Measurements from ENCODE around the gene GBF1. TPM values are rescaled to one million over a fixed set of nuclear protein-coding genes. Genes with fewer than 3 reads are reported as not detected.

Gene GBF1
- total RNA-seq, 1 donor from 2014 or later, result 71.6 TPM

DNA sequence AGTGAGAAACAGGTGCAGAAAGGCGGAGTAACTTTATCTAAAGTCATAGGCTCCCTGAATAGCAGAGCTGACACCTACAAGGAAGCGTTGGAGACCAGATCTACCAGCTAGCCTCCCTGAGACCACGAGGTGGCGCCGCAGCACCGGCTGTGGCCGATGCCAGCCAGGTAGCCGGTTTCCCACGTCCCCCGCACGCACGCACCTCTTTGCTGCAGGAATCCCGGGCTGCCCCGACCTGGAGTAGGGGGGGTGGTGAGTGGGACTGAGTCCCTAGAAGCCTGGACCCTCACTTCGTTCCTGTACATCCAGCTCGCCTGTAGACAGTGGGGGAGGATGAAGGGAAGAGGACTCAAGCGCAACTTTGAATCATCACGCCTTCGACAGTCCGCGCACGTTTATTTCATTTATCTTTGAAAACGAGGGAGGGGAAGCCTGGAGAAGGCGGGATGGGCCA is 15.5 kb upstream of the GBF1 start:
- H3K27me3 Mint-ChIP-seq (ENCODE audit: unreplicated experiment), result peaks cover 23% of the 10 kb centered on the region

DNA sequence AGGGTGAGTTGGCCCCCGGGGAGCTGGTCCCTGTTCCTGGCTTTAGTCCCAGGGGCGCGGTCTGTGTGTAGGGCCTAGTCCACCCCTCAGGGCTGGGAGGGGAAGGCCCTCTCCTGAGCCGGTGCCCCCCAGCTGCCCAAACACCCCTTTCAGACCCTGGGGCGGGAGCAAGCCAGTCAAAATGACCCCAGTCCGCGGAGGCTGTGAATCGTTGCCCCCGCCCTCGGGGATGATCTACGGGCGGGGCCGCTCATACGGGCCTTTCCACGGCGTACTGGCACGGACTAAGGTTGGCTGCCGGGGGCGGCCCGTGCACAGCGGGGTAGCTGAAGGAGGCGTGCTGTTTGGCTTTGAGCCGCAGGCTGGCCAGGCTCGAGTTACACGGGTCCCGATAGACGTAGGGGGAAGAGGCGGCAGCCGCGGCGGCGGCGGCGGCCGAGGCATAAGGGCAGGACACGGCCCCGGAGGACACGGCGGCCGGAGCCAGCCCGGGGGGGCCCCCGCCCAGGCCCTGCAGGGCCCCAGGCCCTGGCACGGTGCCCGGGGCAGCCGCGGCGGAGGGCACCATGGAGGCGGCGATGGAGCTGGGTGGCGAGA is 15.0 kb upstream of the GBF1 start:
- Mint-ChIP-seq H3K36me3 (ENCODE audit: unreplicated experiment) (peaks cover 1% of the 10 kb centered on the region), H3K4me3 (ENCODE audit: unreplicated experiment) (peak overlapping the region; percentile 74), H3K4me1 (ENCODE audit: low read depth, unreplicated experiment) (peaks cover 5% of the 10 kb centered on the region), H3K27me3 (ENCODE audit: unreplicated experiment) (peaks cover 23% of the 10 kb centered on the region), H3K9me3 (ENCODE audit: unreplicated experiment) (peaks cover 3% of the 10 kb centered on the region), H3K27ac (ENCODE audit: unreplicated experiment) (no peak overlapping the region)
- peak; percentile 71 for DNase-seq
- TF ChIP-seq, protein P1, sequence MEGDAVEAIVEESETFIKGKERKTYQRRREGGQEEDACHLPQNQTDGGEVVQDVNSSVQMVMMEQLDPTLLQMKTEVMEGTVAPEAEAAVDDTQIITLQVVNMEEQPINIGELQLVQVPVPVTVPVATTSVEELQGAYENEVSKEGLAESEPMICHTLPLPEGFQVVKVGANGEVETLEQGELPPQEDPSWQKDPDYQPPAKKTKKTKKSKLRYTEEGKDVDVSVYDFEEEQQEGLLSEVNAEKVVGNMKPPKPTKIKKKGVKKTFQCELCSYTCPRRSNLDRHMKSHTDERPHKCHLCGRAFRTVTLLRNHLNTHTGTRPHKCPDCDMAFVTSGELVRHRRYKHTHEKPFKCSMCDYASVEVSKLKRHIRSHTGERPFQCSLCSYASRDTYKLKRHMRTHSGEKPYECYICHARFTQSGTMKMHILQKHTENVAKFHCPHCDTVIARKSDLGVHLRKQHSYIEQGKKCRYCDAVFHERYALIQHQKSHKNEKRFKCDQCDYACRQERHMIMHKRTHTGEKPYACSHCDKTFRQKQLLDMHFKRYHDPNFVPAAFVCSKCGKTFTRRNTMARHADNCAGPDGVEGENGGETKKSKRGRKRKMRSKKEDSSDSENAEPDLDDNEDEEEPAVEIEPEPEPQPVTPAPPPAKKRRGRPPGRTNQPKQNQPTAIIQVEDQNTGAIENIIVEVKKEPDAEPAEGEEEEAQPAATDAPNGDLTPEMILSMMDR (IDR thresholded peaks at IDR 0.05; ENCODE audit: partially characterized antibody, unreplicated experiment), result no peak

More for the DNA sequence above, 15.5 kb upstream of the GBF1 start:
- DNase-seq, result peak; percentile 89
- Mint-ChIP-seq H3K4me3 (ENCODE audit: unreplicated experiment) (peak overlapping the region; percentile 74), H3K4me1 (ENCODE audit: low read depth, unreplicated experiment) (peaks cover 5% of the 10 kb centered on the region), H3K9me3 (ENCODE audit: unreplicated experiment) (peaks cover 3% of the 10 kb centered on the region), H3K36me3 (ENCODE audit: unreplicated experiment) (no peaks in the 10 kb centered on the region), H3K27ac (ENCODE audit: unreplicated experiment) (no peak overlapping the region)
- TF ChIP-seq, protein P1 (IDR thresholded peaks at IDR 0.05; ENCODE audit: partially characterized antibody, unreplicated experiment), result peak; percentile 85

DNA sequence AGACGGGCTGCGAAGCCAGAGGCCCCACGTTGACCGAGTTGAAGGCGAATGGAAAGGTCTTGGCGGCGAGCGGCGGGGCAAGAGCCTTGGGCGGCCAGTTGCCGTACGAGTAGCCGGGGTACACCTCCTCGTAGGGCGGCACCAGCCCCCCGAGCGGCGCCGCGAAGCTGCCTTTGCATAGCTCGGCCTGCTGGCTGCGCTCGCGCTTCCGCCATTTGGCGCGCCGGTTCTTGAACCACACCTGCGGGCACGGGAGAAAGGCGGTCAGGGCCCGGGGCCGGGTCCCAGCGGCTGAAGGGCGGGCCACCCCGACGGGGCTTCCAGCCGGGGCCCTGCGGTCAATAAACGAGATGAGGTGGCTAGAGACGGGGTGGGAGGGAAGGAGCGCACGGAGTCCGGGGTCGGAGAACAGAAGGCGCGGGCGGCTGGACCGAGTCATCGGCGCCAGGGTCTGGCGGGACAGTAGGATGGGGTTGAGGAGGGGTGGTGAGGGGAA is 14.4 kb upstream of the GBF1 start:
- TF ChIP-seq, protein P1 (IDR thresholded peaks at IDR 0.05; ENCODE audit: partially characterized antibody, unreplicated experiment), result no peak
- DNase-seq, result peak; percentile 61
- Mint-ChIP-seq H3K36me3 (ENCODE audit: unreplicated experiment) (peaks cover 6% of the 10 kb centered on the region), H3K27ac (ENCODE audit: unreplicated experiment) (no peak overlapping the region), H3K9me3 (ENCODE audit: unreplicated experiment) (peaks cover 3% of the 10 kb centered on the region), H3K27me3 (ENCODE audit: unreplicated experiment) (peaks cover 25% of the 10 kb centered on the region), H3K4me3 (ENCODE audit: unreplicated experiment) (peak overlapping the region; percentile 52), H3K4me1 (ENCODE audit: low read depth, unreplicated experiment) (peaks cover 5% of the 10 kb centered on the region)

DNA sequence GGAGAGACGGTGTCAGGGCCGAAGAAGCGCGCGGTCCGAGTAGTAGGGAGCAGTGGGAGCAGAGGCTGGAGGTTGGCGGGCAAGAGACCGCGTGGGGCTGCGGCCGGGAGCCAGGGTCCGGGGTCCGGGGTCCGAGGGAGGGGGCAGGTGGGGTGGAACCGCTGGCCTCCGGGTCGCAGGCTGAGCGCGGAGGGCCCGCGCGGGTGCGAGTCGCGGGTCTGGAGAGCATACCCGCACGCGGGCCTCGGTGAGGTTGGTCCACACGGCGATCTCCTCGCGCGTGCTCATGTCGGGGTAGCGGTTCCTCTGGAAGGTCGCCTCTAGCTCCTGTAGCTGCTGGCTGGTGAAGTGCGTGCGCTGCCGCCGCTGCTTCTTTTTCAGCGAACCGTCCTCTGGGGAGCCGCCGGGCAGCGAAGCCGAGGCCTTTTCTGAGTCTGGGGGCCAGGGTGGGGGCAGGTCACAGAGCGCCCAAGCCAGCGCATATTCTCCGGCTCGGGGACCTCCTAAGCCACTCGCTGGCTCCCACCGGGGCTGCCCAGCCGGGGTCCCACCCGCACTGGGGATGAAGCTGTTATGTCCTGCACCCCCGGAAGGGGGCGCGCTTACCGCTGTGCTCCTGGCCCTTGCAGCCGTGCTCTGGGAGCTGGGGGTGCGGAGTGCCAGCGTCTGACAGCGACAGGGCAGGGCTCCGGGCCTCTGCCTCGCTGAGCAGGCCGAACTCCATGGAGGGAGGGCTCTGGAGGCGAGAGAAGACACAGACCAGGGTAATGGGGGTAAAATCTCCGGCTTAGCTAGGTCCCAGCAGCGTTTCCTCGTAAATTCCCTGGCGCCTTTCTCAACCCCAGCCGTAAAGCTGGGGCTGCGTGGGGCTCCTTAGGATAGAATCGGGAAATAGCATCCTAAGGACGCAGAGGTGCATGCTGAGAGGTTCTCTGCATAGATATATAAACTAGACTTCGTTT is 13.7 kb upstream of the GBF1 start:
- Mint-ChIP-seq H3K27me3 (ENCODE audit: unreplicated experiment) (peaks cover 24% of the 10 kb centered on the region), H3K27ac (ENCODE audit: unreplicated experiment) (no peak overlapping the region), H3K9me3 (ENCODE audit: unreplicated experiment) (peaks cover 3% of the 10 kb centered on the region), H3K36me3 (ENCODE audit: unreplicated experiment) (peaks cover 6% of the 10 kb centered on the region), H3K4me1 (ENCODE audit: low read depth, unreplicated experiment) (peaks cover 5% of the 10 kb centered on the region), H3K4me3 (ENCODE audit: unreplicated experiment) (peak overlapping the region; percentile 41)
- DNase-seq, result peak; percentile 66
- TF ChIP-seq, protein P1 (IDR thresholded peaks at IDR 0.05; ENCODE audit: partially characterized antibody, unreplicated experiment), result peak; percentile 89

Measured in glutamatergic neuron (in vitro differentiated cells).